H9 (cell line): ENCODE measurements around the gene TMEM145. TPM values are rescaled to one million over a fixed set of nuclear protein-coding genes. Genes with fewer than 3 reads are reported as not detected.

ENCODE experiments used
- DNase-seq: peaks from one replicate; pipeline ENCODE4 v3.0.0-alpha.2; 2017
- H2AFZ ChIP-seq: one replicate; pipeline ENCODE4 v1.6.1; 2013; ENCODE audit warnings: mild to moderate bottlenecking, low read length, control low read depth, moderate library complexity
- H2AK5ac ChIP-seq: 2 replicates; pipeline ENCODE4 v1.6.1; 2013; ENCODE audit warnings: low read length, control low read depth, mixed read lengths; ENCODE audit not compliant: insufficient read length
- H2BK120ac ChIP-seq: one replicate; pipeline ENCODE4 v1.6.1; 2013; ENCODE audit warnings: low read depth, mild to moderate bottlenecking, low read length, control low read depth, inconsistent platforms; ENCODE audit not compliant: poor library complexity, severe bottlenecking
- H2BK12ac ChIP-seq: 2 replicates; pipeline ENCODE4 v1.6.1; 2013; ENCODE audit warnings: low read length, control low read depth, mixed read lengths, low read depth; ENCODE audit not compliant: insufficient read length
- H2BK15ac ChIP-seq: 2 replicates; pipeline ENCODE4 v1.6.1; 2013; ENCODE audit warnings: low read depth, low read length, control low read depth
- H2BK20ac ChIP-seq: one replicate; pipeline ENCODE4 v1.6.1; 2013; ENCODE audit warnings: low read depth, mild to moderate bottlenecking, low read length, control low read depth, inconsistent platforms; ENCODE audit not compliant: poor library complexity, severe bottlenecking
- H2BK5ac ChIP-seq: 2 replicates; pipeline ENCODE4 v1.6.1; 2013; ENCODE audit warnings: low read length, control low read depth, mixed read lengths; ENCODE audit not compliant: insufficient read length
- H3K14ac ChIP-seq: 2 replicates; pipeline ENCODE4 v1.6.1; 2013; ENCODE audit warnings: low read length, control low read depth; ENCODE audit not compliant: insufficient read depth
- H3K18ac ChIP-seq: 2 replicates; pipeline ENCODE4 v1.6.1; 2013; ENCODE audit warnings: low read depth, mild to moderate bottlenecking, mixed read lengths, low read length, control low read depth; ENCODE audit not compliant: insufficient read length
- H3K23ac ChIP-seq: 2 replicates; pipeline ENCODE4 v1.6.1; 2013; ENCODE audit warnings: low read length, control low read depth, mixed read lengths, low read depth; ENCODE audit not compliant: insufficient read length
- H3K23me2 ChIP-seq: 2 replicates; pipeline ENCODE4 v1.6.1; 2013; ENCODE audit warnings: low read depth, mild to moderate bottlenecking, mixed read lengths, low read length, control low read depth; ENCODE audit not compliant: insufficient read length, poor library complexity, severe bottlenecking
- H3K27ac ChIP-seq: 2 replicates; pipeline ENCODE4 v1.5.1; 2013; ENCODE audit warnings: low read length, control low read depth, mixed read lengths, low read depth; ENCODE audit not compliant: insufficient read length
- H3K27me3 ChIP-seq: 2 replicates; pipeline ENCODE4 v1.6.1; 2013; ENCODE audit warnings: low read length, control low read depth, inconsistent platforms; ENCODE audit not compliant: insufficient read depth
- H3K4ac ChIP-seq: 2 replicates; pipeline ENCODE4 v1.6.1; 2013; ENCODE audit warnings: low read depth, mild to moderate bottlenecking, control low read depth, inconsistent platforms, low read length, moderate library complexity
- H3K4me1 ChIP-seq: 2 replicates; pipeline ENCODE4 v1.6.1; 2013; ENCODE audit warnings: low read length, control low read depth, inconsistent platforms; ENCODE audit not compliant: insufficient read depth
- H3K4me2 ChIP-seq: 2 replicates; pipeline ENCODE4 v1.6.1; 2013; ENCODE audit warnings: low read length, control low read depth, mixed read lengths; ENCODE audit not compliant: insufficient read length, insufficient read depth
- H3K56ac ChIP-seq: 2 replicates; pipeline ENCODE4 v1.6.1; 2013; ENCODE audit warnings: low read depth, mild to moderate bottlenecking, mixed read lengths, low read length, control low read depth; ENCODE audit not compliant: insufficient read length
- H3K79me1 ChIP-seq: 2 replicates; pipeline ENCODE4 v1.6.1; 2013; ENCODE audit warnings: low read depth, mild to moderate bottlenecking, moderate library complexity, low read length, control low read depth, inconsistent platforms; ENCODE audit not compliant: insufficient read depth, poor library complexity, severe bottlenecking
- H3K79me2 ChIP-seq: 2 replicates; pipeline ENCODE4 v1.6.1; 2013; ENCODE audit warnings: low read length, control low read depth, inconsistent platforms; ENCODE audit not compliant: insufficient read depth
- H3K9ac ChIP-seq: 2 replicates; pipeline ENCODE4 v1.6.1; 2013; ENCODE audit warnings: low read length, control low read depth, mixed read lengths; ENCODE audit not compliant: insufficient read length; ENCODE audit errors: extremely low read depth
- H3K9me3 ChIP-seq: one replicate; pipeline ENCODE4 v1.6.1; 2013; ENCODE audit warnings: low read depth, low read length, inconsistent platforms; ENCODE audit not compliant: control insufficient read depth
- H3T11ph ChIP-seq: one replicate; pipeline ENCODE4 v1.6.1; 2013; ENCODE audit warnings: mild to moderate bottlenecking, low read length, control low read depth, inconsistent platforms
- H4K20me1 ChIP-seq: one replicate; pipeline ENCODE4 v1.6.1; 2013; ENCODE audit not compliant: control insufficient read depth, insufficient read length, insufficient read depth
- H4K5ac ChIP-seq: 2 replicates; pipeline ENCODE4 v1.6.1; 2013; ENCODE audit warnings: low read depth, mild to moderate bottlenecking, mixed read lengths, low read length, control low read depth; ENCODE audit not compliant: insufficient read length
- H4K8ac ChIP-seq: replicated peaks from 2 replicates; pipeline ENCODE4 v1.6.1; 2013; ENCODE audit warnings: low read length, control low read depth, mixed read lengths, low read depth; ENCODE audit not compliant: insufficient read length
- H4K91ac ChIP-seq: 2 replicates; pipeline ENCODE4 v1.6.1; 2013; ENCODE audit warnings: low read depth, mild to moderate bottlenecking, moderate library complexity, mixed read lengths, low read length, control low read depth; ENCODE audit not compliant: insufficient read length
- H3K27ac Mint-ChIP-seq, 3 experiments: 2 replicates in 2 of 3; 3 replicates in 1 of 3; pipeline ENCODE4 v1.8.0; 2020 to 2021; ENCODE audit warnings: mixed read lengths in 3 of 3, mild to moderate bottlenecking in 1 of 3, moderate library complexity in 1 of 3
- H3K27me3 Mint-ChIP-seq: 2 replicates; pipeline ENCODE4 v1.8.0; 2021; ENCODE audit warnings: low read depth, mild to moderate bottlenecking, moderate library complexity, mixed read lengths
- H3K36me3 Mint-ChIP-seq, 3 experiments: 2 replicates in 2 of 3; 3 replicates in 1 of 3; pipeline ENCODE4 v1.8.0; 2020 to 2021; ENCODE audit warnings: low read depth in 3 of 3, mixed read lengths in 3 of 3; ENCODE audit not compliant: insufficient read depth in 1 of 3
- H3K4me1 Mint-ChIP-seq, 2 experiments: 2 replicates each; pipeline ENCODE4 v1.8.0; 2020; ENCODE audit warnings: mixed read lengths in 2 of 2
- H3K4me3 Mint-ChIP-seq, 2 experiments: 2 replicates in 1 of 2; 3 replicates in 1 of 2; pipeline ENCODE4 v1.8.0; 2020 to 2021; ENCODE audit warnings: mild to moderate bottlenecking in 2 of 2, mixed read lengths in 2 of 2, moderate library complexity in 1 of 2
- H3K9me3 Mint-ChIP-seq, 2 experiments: 2 replicates in 1 of 2; 3 replicates in 1 of 2; pipeline ENCODE4 v1.8.0; 2020; ENCODE audit warnings: mild to moderate bottlenecking in 2 of 2, mixed read lengths in 2 of 2, moderate library complexity in 1 of 2
- WGBS: extraction: QIAGEN DNeasy Blood & Tissue Kit; methylation state at CpG from one replicate; pipeline ENCODE4 v1.1.7; 2013; ENCODE audit warnings: missing lambda C conversion rate, low lambda C conversion rate, mixed read lengths; ENCODE audit not compliant: insufficient read length; ENCODE audit errors: extremely low coverage; 5-methylcytosine and 5-hydroxymethylcytosine counted together
- total RNA-seq: library from RNA; stranded (reverse); gene quantifications from 2 replicates; pipeline ENCODE4 v1.2.1, GENCODE V29; 2021
- TF ChIP-seq, protein P1 (sequence below): fragments of 200-600 bp; sonication (generic); conservative IDR thresholded peaks from 3 replicates; pipeline ENCODE4 v1.8.0; 2021; ENCODE audit warnings: antibody characterized with exemption, mild to moderate bottlenecking

TMEM145 gene
- total RNA-seq, 1 experiment from 2014 or later: 4.5 TPM

DNA sequence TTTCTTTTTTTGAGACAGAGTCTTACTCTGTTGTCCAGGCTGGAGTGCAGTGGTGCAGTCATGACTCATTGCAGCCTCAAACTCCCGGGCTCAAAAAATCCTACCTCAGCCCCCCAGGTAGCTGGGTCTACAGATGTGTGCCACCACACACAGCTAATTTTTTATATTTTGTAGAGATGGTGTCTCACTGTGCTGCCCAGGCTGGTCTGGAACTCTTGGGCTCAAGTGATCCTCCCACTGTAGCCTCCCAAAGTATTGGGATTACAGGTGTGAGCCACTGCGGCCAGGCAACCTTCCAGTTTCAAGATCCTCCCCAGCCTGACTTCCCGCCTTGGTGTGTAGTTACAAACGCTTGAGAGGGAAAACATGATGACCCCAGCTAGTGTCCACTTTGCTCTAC, 54.8 kb downstream of the TMEM145 start:
- H3K79me2 ChIP-seq: no peaks in the 10 kb centered on the region
- no peak overlapping the region; a peak in 1 of 5 replicates for H3K4me3 Mint-ChIP-seq
- WGBS: no CpG with 5 or more reads among the region's 4 CpGs
- H3K23ac ChIP-seq: no peak overlapping the region
- DNase-seq: no peak
- H3K4me1 Mint-ChIP-seq: peaks cover 38 to 56% of the 10 kb centered on the region in 2 experiments
- no peak overlapping the region for H2BK12ac ChIP-seq
- no peak overlapping the region for H4K8ac ChIP-seq
- no peak overlapping the region for H2BK20ac ChIP-seq
- H3K27ac Mint-ChIP-seq: peak overlapping the region in 1 of 3 experiments; percentile 0; a peak in 1 of 7 replicates
- H2AFZ ChIP-seq: no peak overlapping the region
- no peak overlapping the region for H2BK5ac ChIP-seq
- H3K14ac ChIP-seq: no peak overlapping the region
- no peak overlapping the region for H3K4ac ChIP-seq
- H3K27ac ChIP-seq: no peak overlapping the region
- no peaks in the 10 kb centered on the region for H3K27me3 ChIP-seq
- H3T11ph ChIP-seq: no peak overlapping the region
- no peak overlapping the region for H2AK5ac ChIP-seq
- H2BK120ac ChIP-seq: no peak overlapping the region
- H3K23me2 ChIP-seq: peaks cover 3% of the 10 kb centered on the region
- no peaks in the 10 kb centered on the region for H3K79me1 ChIP-seq
- H3K9me3 Mint-ChIP-seq: peaks cover 8 to 9% of the 10 kb centered on the region in 2 experiments
- H3K27me3 Mint-ChIP-seq: peaks cover 1% of the 10 kb centered on the region; the same call in 1 of the 2 replicates
- peaks cover 5% of the 10 kb centered on the region; the same call in 1 of the 2 replicates for H3K4me1 ChIP-seq
- H3K36me3 Mint-ChIP-seq: peaks cover 38 to 49% (median 40%) of the 10 kb centered on the region in 3 experiments
- H3K9ac ChIP-seq: no peak overlapping the region
- no peak overlapping the region for H4K91ac ChIP-seq
- H3K9me3 ChIP-seq: peaks cover 6% of the 10 kb centered on the region
- no peak overlapping the region for H3K4me2 ChIP-seq
- H2BK15ac ChIP-seq: no peak overlapping the region
- no peak overlapping the region for H4K5ac ChIP-seq
- TF ChIP-seq, protein P1, sequence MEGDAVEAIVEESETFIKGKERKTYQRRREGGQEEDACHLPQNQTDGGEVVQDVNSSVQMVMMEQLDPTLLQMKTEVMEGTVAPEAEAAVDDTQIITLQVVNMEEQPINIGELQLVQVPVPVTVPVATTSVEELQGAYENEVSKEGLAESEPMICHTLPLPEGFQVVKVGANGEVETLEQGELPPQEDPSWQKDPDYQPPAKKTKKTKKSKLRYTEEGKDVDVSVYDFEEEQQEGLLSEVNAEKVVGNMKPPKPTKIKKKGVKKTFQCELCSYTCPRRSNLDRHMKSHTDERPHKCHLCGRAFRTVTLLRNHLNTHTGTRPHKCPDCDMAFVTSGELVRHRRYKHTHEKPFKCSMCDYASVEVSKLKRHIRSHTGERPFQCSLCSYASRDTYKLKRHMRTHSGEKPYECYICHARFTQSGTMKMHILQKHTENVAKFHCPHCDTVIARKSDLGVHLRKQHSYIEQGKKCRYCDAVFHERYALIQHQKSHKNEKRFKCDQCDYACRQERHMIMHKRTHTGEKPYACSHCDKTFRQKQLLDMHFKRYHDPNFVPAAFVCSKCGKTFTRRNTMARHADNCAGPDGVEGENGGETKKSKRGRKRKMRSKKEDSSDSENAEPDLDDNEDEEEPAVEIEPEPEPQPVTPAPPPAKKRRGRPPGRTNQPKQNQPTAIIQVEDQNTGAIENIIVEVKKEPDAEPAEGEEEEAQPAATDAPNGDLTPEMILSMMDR: no peak
- H3K18ac ChIP-seq: no peak overlapping the region
- no peaks in the 10 kb centered on the region for H4K20me1 ChIP-seq
- no peak overlapping the region for H3K56ac ChIP-seq
